ENCODE data around the gene DEGS1.

DNA sequence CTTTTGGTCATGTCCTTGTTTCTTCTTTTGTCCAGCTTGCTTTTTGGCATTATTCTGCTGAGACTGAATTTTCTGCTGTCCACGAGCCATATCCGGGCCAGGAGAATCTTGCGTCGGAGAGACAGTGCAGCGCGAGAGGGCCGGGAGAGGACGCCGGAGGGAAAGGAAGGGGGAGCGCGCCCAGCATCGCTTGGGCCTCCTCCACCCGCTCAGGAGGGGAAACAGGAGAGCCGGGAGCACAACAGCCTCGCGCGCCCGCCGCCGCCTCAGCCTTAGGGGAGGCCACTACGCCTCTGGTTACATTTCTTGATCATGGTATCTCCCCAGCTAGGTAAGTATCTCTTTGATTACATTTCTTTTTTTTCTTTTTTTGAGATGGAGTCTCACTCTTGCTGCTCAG is 7.4 kb upstream of the DEGS1 start:
- TF ChIP-seq, protein P1, sequence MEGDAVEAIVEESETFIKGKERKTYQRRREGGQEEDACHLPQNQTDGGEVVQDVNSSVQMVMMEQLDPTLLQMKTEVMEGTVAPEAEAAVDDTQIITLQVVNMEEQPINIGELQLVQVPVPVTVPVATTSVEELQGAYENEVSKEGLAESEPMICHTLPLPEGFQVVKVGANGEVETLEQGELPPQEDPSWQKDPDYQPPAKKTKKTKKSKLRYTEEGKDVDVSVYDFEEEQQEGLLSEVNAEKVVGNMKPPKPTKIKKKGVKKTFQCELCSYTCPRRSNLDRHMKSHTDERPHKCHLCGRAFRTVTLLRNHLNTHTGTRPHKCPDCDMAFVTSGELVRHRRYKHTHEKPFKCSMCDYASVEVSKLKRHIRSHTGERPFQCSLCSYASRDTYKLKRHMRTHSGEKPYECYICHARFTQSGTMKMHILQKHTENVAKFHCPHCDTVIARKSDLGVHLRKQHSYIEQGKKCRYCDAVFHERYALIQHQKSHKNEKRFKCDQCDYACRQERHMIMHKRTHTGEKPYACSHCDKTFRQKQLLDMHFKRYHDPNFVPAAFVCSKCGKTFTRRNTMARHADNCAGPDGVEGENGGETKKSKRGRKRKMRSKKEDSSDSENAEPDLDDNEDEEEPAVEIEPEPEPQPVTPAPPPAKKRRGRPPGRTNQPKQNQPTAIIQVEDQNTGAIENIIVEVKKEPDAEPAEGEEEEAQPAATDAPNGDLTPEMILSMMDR (IDR thresholded peaks at IDR 0.05) = no peak
- TF ChIP-seq POLR2A (IDR thresholded peaks at IDR 0.05) = no peak
